ENCODE results near the gene CD8B.
"Not testable (repeated sequence)": the region's sequence is repeated elsewhere in the genome, so short reads cannot be mapped to it uniquely, and the experiment has no call there.

- not testable (repeated sequence) for TF ChIP-seq CTCF, POLR2A (IDR thresholded peaks at IDR 0.05)
These were observed 9.3 kb upstream of the CD8B start for GRCh38 chr2:86870941-86871340.

Measured in stomach (tissue), 4 donors.